Common myeloid progenitor, CD34-positive (primary cell): ENCODE measurements around the gene CDKL1.
A peak's percentile ranks its signal among the peaks of the same experiment; 100 is the strongest.

Experiments used
- CTCF ChIA-PET: fragments of 350-600 bp; sonication (Branson Sonifier 250); formaldehyde crosslinking; loops from one replicate; lab custom pipeline; 2021; ENCODE audit warnings: antibody characterized with exemption; lab: Charles Lee
- POLR2A ChIA-PET: fragments of 350-600 bp; sonication (Branson Sonifier 250); formaldehyde crosslinking; loops from one replicate; lab custom pipeline; 2021; ENCODE audit warnings: antibody characterized with exemption; lab: Charles Lee
- DNase-seq, 3 donors: peaks; one replicate each; pipeline versions ENCODE4 v3.0.0 to v3.0.0-alpha.2; 2013
- H3K27ac ChIP-seq, 2 experiments: 1 replicate in 1 of 2; 2 replicates in 1 of 2; pipeline ENCODE4 v1.7.0; 2013; ENCODE audit warnings: inconsistent platforms in 2 of 2, low read length in 2 of 2, mild to moderate bottlenecking in 2 of 2, low read depth in 1 of 2, moderate library complexity in 1 of 2; ENCODE audit not compliant: severe bottlenecking in 2 of 2, insufficient read depth in 1 of 2, poor library complexity in 1 of 2
- H3K27me3 ChIP-seq, 5 experiments: replicated peaks in 2 of 5; 1 replicate in 3 of 5; 2 replicates in 2 of 5; pipeline versions ENCODE4 v1.6.1 to v1.7.0; 2013; ENCODE audit warnings: low read length in 4 of 5, mild to moderate bottlenecking in 2 of 5, moderate library complexity in 2 of 5, inconsistent platforms in 1 of 5; ENCODE audit not compliant: insufficient read depth in 5 of 5, control insufficient read depth in 4 of 5
- H3K36me3 ChIP-seq, 4 experiments: 1 replicate in 2 of 4; 2 replicates in 2 of 4; pipeline versions ENCODE4 v1.6.1 to v1.7.0; 2013; ENCODE audit warnings: low read length in 3 of 4, control low read depth in 1 of 4, mild to moderate bottlenecking in 1 of 4; ENCODE audit not compliant: control insufficient read depth in 4 of 4, insufficient read depth in 4 of 4
- H3K4me1 ChIP-seq, 4 experiments: 1 replicate in 3 of 4; 2 replicates in 1 of 4; pipeline versions ENCODE4 v1.6.1 to v1.7.1; 2013; ENCODE audit warnings: low read length in 3 of 4, mild to moderate bottlenecking in 3 of 4, control low read depth in 1 of 4, inconsistent platforms in 1 of 4, moderate library complexity in 1 of 4; ENCODE audit not compliant: control insufficient read depth in 4 of 4, insufficient read depth in 4 of 4; ENCODE audit errors: control extremely low read depth in 1 of 4
- H3K4me3 ChIP-seq, 7 experiments: 1 replicate in 4 of 7; 2 replicates in 3 of 7; pipeline versions ENCODE4 v1.5.1 to v1.7.0; 2013; ENCODE audit warnings: mild to moderate bottlenecking in 7 of 7, low read length in 6 of 7, moderate library complexity in 6 of 7, inconsistent platforms in 2 of 7, low read depth in 2 of 7, control low read depth in 1 of 7; ENCODE audit not compliant: insufficient read depth in 4 of 7, control insufficient read depth in 1 of 7; ENCODE audit errors: extremely low read depth in 1 of 7
- H3K9me3 ChIP-seq, 5 experiments: 1 replicate in 4 of 5; 2 replicates in 1 of 5; pipeline versions ENCODE4 v1.6.1 to v1.7.1; 2013; ENCODE audit warnings: low read length in 4 of 5, mild to moderate bottlenecking in 2 of 5, inconsistent platforms in 1 of 5, low read depth in 1 of 5, moderate library complexity in 1 of 5; ENCODE audit not compliant: control insufficient read depth in 4 of 5, insufficient read depth in 2 of 5; ENCODE audit errors: control extremely low read depth in 1 of 5
- WGBS: methylation state at CpG from one replicate; pipeline ENCODE4 v1.1.5; 2013; ENCODE audit not compliant: insufficient coverage; 5-methylcytosine and 5-hydroxymethylcytosine counted together

CDKL1 gene

GRCh38 chr14:50312734-50313054 lies 84.0 kb downstream of the CDKL1 start:
- H3K4me1 ChIP-seq = peaks cover 8 to 22% (median 18%) of the 10 kb centered on the region in 4 experiments
- H3K27ac ChIP-seq = peak overlapping the region in 1 of 2 experiments; percentile 79
- H3K36me3 ChIP-seq = peaks cover 0 to 5% (median 3%) of the 10 kb centered on the region in 4 experiments
- peak; percentile 60 to 79 (median 73) for DNase-seq
- POLR2A ChIA-PET = no interaction called here
- WGBS = under 1% methylated on average over 17 of the region's 18 CpGs
- peaks cover 0 to 6% (median 0%) of the 10 kb centered on the region in 5 experiments for H3K9me3 ChIP-seq
- CTCF ChIA-PET = interaction anchor here (2.7 kb wide), 1 partner anchor 8 kb away, joined by 9 read pairs; no protein-coding TSS in a partner anchor
- peak overlapping the region; percentile 33 to 89 (median 84) for H3K4me3 ChIP-seq
- H3K27me3 ChIP-seq = no peaks in the 10 kb centered on the region

- ChIA-PET POLR2A (interaction anchor here (0.9 kb wide), 1 partner anchor 81 kb away, joined by 3 read pairs; the partner anchor contains the start of gene SOS2), CTCF (interaction anchor here (1.2 to 2.7 kb wide), 4 partner anchors 9 to 220 kb away, joined by 3 to 9 read pairs (median 3); partner anchors contain the start of gene MAP4K5)
- Histone ChIP-seq H3K27ac (peak within 1 kb of the TSS; percentile 58 to 79), H3K27me3 (no peaks in the 10 kb centered on the region), H3K4me3 (peak within 1 kb of the TSS; percentile 33 to 89 (median 84)), H3K36me3 (peaks cover 0 to 5% (median 3%) of the 10 kb centered on the region in 4 experiments), H3K4me1 (peaks cover 8 to 22% (median 18%) of the 10 kb centered on the region in 4 experiments), H3K9me3 (peaks cover 0 to 6% (median 0%) of the 10 kb centered on the region in 5 experiments)
- WGBS = 0% methylated on average over 46 of the region's 83 CpGs
- peak; percentile 91 to 94 (median 93) for DNase-seq
These were observed 84.5 kb downstream of the CDKL1 start, which contains the start of the genes DMAC2L and L2HGDH for GRCh38 chr14:50311972-50312733. TSS of gene DMAC2L (plus strand) at chr14:50312324. CDS start at chr14:50321488, 9,164 bp downstream. TSS of gene L2HGDH (minus strand) at chr14:50312229. CDS start at chr14:50312150, 79 bp downstream.

GRCh38 chr14:50311337-50311971 lies 85.2 kb downstream of the CDKL1 start:
- Histone ChIP-seq H3K9me3 (peaks cover 0 to 6% (median 0%) of the 10 kb centered on the region in 5 experiments), H3K4me3 (peak overlapping the region; percentile 33 to 89 (median 84)), H3K4me1 (peaks cover 8 to 22% (median 18%) of the 10 kb centered on the region in 4 experiments), H3K36me3 (peaks cover 0 to 5% (median 3%) of the 10 kb centered on the region in 4 experiments), H3K27ac (peak overlapping the region in 1 of 2 experiments; percentile 79), H3K27me3 (no peaks in the 10 kb centered on the region)
- CTCF ChIA-PET = interaction anchor here (0.8 to 2.7 kb wide), 6 partner anchors 9 to 221 kb away, joined by 3 to 9 read pairs (median 3); partner anchors contain the start of gene MAP4K5
- under 1% methylated on average over 16 of the region's 18 CpGs for WGBS
- POLR2A ChIA-PET = interaction anchor here (0.9 kb wide), 1 partner anchor 80 kb away, joined by 3 read pairs; the partner anchor contains the start of gene SOS2
- peak in 1 of 3 donors; percentile 55 for DNase-seq

GRCh38 chr14:50310445-50310844 lies 86.2 kb downstream of the CDKL1 start:
- DNase-seq = no peak

GRCh38 chr14:50308363-50308915 lies 88.2 kb downstream of the CDKL1 start:
- CTCF ChIA-PET = interaction anchor here (0.8 to 1.0 kb wide), 2 partner anchors 28 to 130 kb away, joined by 3 read pairs; no protein-coding TSS in a partner anchor
- peaks cover 8 to 20% (median 18%) of the 10 kb centered on the region in 4 experiments for H3K4me1 ChIP-seq
- no peak overlapping the region for H3K27ac ChIP-seq
- DNase-seq = no peak
- H3K4me3 ChIP-seq = no peak overlapping the region
- no peaks in the 10 kb centered on the region for H3K9me3 ChIP-seq
- POLR2A ChIA-PET = no interaction called here
- no peaks in the 10 kb centered on the region for H3K36me3 ChIP-seq
- 100% methylated on average over 2 of the region's 4 CpGs for WGBS
- H3K27me3 ChIP-seq = no peaks in the 10 kb centered on the region

More at GRCh38 chr14:50310445-50310844, 86.2 kb downstream of the CDKL1 start:
- peaks cover 0 to 5% (median 3%) of the 10 kb centered on the region in 4 experiments for H3K36me3 ChIP-seq
- H3K27me3 ChIP-seq = no peaks in the 10 kb centered on the region
- ChIA-PET CTCF (interaction anchor here (1.4 to 2.7 kb wide), 2 partner anchors 10 to 112 kb away, joined by 3 to 9 read pairs; no protein-coding TSS in a partner anchor), POLR2A (no interaction called here)
- H3K4me3 ChIP-seq = no peak overlapping the region
- WGBS = 80% methylated on average over 2 of the region's 4 CpGs
- H3K9me3 ChIP-seq = peaks cover 0 to 6% (median 0%) of the 10 kb centered on the region in 5 experiments
- H3K27ac ChIP-seq = no peak overlapping the region
- peaks cover 8 to 22% (median 18%) of the 10 kb centered on the region in 4 experiments for H3K4me1 ChIP-seq

- CTCF ChIA-PET = interaction anchor here (0.5 to 1.0 kb wide), 2 partner anchors 14 to 78 kb away, joined by 3 read pairs; no protein-coding TSS in a partner anchor
- H3K27ac ChIP-seq = no peak overlapping the region
These were observed 92.8 kb downstream of the CDKL1 start for GRCh38 chr14:50303744-50304471.

More at GRCh38 chr14:50303744-50304471, 92.8 kb downstream of the CDKL1 start:
- Histone ChIP-seq H3K27me3 (no peaks in the 10 kb centered on the region), H3K4me3 (no peak overlapping the region), H3K9me3 (no peaks in the 10 kb centered on the region), H3K4me1 (no peaks in the 10 kb centered on the region), H3K36me3 (peaks cover 0 to 14% (median 9%) of the 10 kb centered on the region in 4 experiments)
- 86% methylated on average over 4 of the region's 8 CpGs for WGBS
- POLR2A ChIA-PET = no interaction called here
- DNase-seq = peak; percentile 40 to 77 (median 63)
